GM18870 (cell line): Measurements from ENCODE around the gene DGCR2.

Experiments
- ATAC-seq: cut with Tn5 transposase; IDR thresholded peaks from one replicate; pipeline ENCODE4 v1.9.1; 2021; ENCODE audit warnings: moderate library complexity; ENCODE audit not compliant: unreplicated experiment

DGCR2 gene

DNA sequence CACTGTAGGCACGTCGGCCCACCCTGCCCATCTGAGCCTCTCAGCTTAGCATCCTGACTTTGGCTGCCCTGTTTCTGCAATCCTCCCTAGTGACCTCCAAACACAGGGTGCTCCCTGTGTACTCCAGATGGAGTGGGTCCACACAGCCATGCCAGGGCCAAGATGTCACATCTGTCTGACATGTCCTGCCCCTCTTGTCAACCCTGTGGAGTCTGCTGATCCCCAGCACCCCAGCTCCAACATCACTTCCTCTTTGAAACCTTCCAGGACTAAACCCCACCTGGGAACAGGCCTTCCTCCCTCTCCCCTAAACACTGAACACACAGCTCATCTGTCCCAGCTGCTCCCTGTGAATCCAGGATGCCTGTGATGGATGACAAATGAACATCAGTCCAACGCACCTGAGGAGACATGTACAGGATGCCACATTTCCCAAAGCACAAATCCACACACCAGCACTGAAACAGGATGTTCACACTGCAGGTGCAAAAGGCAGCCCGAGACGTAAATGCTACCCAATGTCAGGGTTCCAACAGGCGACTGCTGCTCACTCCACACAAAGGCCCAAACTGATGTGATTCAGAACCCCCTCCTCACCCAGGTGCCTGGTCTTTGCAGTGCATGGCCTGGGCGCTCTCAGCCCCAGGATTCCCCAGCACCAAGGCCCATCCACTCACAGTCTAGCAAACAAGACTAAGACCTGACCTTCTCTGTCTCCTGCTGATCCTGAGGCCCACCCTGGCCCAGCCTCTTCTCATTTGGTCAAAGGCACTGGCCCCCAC is 6.9 kb upstream of the DGCR2 start:
- no peak for ATAC-seq

DNA sequence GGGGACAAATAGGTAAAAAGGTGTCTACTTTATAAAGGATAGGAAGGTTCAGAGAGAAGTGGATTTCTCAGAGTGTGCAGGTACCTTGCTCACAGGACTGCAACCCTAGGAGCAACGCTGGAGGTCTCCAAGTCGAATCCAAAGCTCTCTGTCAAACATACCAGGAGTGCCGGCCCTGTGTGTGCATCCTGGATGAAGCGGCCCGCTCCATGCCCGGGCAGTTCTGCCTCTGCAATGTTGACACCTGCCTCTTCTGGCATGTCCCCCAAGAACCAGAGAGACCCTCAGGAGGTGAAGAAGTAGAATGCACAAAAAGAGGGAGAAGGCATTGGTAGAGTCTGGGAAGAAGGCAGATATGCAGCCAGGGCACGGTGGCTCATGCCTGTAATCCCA is 5.8 kb upstream of the DGCR2 start:
- ATAC-seq: no peak

DNA sequence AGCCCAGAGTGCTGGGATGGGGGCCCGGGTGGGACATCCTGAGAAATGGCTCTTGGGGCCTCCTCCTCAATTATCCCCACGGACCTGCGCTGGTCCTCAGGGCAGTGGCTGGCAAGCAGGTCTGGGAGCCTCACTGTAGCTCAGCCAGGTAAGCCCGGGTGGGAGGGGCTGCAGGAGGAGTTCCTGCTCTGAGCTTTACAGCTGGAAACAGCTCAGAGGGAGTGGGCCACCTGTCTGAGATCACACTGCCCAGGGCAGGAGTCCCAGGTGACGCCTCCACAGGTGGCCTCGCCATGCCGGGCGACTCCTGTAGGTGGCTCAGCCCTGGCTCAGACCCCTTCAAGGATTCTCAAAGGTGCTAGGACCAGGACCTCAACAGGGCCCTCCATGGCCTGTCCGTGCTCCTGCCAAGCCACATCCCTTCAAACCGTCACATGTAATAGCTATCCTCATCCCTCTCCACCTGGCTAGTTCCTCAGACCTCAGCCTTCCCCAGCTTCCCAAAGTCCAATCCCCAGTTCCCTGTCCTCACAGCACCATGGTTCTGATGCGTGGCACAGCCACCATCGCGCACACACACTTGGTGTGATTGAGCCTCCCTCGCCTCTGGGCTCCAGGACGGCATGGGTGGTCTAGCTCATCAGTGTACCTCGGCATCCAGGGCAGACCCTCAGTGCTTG is 5.3 kb upstream of the DGCR2 start:
- no peak for ATAC-seq

DNA sequence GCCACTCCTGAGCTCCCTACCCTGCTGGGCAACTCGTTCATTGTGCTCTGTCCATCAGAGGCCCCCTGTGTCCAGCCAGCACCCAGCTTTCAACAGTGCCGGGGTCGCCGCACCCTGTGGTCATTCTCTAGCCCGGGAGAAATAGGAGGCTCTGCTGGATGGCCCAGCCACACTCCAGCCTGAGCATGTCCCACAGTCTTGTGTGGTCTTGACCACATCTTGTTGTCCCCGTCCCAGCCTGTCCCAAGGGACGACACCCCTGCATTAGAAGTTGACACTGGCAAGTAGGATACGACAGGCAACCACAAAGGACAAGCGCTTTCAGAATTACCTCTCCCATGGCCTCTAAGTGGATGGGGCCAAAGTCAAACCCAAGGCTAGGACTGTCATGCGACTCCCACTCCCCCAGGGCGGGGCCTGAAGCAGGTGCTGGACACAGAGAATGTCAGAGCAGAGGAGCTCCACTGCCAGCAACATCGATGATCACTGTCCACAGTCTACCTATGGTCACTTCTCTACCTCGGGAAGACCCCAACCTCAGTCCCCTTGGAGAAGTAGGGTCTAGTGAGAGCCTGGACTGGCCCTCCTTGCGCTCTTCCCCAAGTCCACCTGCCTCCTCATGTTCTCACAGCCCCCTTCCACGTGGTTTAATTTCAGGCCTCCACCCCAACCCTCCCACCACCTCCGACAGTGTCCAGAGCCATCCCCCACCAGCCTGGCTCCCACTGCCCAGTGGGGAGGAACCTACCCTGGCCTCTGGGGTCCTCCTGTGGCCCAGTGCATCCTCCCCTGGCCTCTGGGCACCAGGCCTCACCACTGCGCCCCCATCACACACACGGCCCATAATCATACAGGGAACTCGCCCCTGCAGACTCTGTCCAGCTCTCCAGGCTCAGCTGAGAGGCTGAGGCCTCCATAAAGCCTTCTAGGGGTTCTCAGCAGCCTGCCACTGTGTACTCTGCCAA is 4.4 kb upstream of the DGCR2 start:
- ATAC-seq: no peak

DNA sequence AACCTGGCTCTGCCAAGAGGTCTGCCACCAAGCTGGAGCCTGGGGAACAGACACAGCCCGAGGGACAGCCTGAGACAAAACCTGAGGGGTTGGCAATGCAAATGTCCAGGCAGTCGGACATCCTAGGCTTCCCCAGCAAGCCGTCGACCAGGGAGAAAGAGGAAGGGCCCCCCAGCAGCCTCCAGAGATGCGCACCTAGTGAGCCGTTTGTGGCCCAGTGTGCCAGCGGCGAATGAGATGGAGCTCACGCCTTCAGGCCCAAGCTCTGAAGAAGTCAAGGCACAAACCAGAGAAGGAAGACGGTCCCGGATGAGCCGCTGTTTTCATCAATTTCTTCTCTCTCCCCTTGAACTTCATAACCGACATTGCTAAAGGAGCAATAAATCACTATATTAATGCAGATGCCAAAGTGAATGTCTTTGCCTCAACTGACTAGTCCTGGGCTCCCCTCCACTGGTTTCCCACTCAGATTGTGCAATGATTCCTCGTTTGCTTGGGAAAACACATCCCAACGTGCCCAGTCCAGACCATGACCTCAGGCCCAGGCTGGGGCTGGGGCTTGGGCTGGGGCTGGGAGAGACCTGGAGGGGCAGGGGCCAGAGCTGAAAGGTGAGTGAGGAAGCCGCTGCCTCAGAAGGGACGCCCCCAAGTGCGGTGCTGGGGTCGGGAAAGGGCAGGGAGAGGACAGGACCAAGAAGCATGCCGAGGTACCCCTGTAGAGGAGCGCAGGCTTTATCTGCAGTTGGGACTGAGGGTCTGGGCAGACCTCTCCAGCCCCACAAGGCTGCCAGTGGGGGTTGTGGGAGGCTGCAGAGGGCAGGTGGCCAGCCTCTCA is 3.5 kb upstream of the DGCR2 start:
- ATAC-seq: no peak

DNA sequence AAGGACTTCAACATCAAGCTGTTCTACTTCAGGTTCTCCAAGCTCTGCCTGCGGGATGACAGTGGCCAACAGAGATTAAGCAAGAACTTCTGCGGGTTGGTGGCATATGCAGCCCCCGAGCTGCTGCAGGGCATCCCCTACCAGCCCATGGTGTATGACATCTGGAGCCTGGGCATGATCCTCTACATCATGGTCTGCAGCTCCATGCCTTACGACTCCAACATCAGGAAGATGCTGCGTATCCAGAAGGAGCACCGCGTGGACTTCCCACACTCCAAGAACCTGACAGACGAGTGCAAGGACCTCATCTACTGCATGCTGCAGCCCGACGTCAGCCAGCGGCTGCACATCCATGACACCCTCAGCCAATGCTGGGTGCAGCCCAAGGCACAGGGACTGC is 2.8 kb upstream of the DGCR2 start:
- ATAC-seq: no peak

DNA sequence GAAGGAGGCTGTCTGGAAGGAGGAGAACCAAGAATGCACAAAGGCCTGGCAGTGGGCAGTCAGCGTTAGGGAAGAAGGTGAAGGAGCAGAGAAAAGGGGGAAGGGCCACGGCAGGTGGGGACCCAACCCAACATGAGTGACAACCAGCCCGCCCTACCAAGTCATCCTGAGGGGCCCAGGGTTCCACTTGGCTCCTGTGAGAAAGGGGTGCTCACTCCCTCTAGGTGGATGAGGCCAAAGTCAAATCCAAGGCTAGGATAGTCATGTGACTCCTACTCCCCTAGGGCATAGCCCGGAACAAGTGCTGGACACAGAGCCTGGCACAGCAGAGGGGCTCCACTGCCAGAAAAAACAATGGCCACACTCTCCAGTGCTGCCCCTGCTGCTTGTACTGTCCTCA is 2.2 kb upstream of the DGCR2 start:
- ATAC-seq: no peak

DNA sequence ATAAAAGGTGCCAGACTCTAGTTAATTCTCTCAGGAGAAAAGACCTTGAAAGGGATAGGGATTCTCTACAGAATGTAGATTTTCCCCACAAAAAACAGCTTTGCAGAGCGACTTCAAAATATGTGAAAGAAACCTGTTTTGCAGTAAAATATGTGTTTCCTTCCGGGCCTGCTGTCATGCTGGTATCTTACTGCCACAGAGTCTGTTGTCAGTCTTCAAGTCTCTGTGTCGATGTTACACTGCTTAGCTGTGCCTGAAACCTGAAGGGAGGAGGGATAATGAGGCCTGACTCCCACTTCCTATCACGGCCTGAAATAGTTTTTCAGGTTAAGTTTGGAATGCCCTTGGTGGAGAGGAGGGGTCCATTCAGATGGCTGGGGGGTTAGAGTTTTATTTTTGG is 1.7 kb upstream of the DGCR2 start:
- no peak for ATAC-seq

DNA sequence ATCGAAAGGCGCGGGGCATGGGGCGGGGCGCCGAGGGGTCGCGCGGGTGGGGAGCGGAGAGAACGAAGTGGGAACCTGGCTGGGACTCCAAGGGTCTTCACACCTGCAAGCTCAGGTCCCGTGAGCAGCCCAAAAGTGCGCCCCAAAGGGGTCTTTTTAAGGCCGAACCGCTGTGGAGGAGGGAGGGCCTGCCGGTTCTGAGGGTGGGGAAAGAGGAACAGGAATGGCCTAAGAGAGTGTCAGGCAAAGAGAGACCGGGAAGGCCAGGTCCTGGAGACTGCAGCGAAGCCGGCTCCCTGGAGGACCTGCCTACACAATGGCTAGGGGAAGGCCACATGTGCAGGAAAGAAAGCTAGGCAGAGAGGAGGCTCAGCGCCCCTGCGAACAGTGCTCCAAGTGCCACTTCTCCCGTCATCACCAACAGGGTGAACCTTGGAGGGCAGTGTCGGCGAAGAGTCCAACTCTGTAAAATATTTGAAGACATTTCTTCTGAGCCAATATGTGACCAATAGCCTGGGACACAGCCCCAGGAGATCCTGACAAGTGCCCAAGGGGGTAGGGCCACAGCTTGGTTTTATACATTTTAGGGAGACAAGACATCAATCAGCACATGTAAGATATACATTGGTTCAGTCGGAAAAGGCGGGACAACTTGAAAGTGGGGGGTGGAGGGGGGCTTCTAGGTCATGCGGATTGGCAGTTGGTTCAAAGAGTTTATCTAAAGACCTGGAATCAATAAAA is 710 bp upstream of the DGCR2 start:
- no peak for ATAC-seq

DNA sequence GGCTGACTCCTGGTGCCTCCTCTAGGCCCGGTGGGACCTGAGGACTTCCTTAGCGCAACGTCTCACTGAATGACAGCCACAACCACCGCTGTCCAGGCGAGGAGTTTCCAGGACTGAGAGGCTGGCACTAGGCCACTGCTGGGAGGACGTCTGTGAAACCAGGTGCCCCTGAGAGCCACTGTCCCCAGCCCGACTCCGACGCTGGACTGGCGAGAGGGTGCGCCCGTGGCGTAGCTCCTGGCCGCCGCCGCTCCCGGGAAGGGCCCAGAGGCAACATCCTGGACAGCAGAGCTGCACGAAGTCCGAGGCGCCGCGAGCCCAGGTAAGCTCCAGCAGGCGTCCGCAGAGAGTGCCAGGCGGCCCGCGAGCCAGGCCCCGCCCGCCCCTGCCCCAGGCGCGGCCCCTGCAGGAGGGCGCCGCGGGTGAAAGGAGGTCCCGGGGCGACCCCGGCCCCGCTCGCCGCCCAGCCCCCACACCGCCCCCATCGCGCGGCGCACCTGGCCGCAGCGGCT is 525 bp downstream of the DGCR2 start:
- no peak for ATAC-seq

DNA sequence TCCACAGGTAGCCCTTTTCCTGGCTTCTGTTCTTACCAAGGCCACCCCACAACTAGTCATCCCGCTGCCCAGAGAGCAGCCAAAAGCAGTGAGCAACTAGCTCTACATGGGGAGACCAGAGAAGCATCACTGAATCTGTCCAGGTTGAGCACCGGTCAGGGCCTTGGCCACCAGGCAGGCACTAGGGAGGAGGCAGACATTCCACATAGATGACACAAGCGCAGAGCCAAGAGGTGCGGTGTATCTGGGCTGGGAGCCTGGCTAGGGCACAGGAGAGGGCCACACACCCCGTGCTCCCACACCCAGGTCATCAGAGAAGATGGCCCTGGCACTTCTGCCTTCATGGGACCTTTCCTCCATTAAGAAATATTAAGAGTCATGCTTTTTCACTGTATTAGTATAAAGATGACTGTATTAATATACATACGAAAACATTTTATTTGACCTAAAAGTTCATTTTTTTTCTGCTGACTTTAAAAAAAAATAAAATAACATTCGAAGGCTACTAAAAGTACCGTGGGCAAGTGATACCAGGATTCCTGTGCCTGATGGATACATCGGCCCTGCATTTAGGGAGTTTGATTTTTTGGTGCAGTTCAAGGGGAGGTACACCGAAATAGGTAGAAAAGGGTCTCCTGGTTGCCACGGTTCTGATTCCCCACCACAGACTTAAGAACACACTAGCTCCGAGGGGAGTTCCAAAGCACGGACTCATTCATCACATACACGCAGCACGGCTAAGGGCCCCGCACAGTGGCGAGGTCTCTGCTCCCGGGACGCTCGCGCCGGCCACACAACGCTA is 1.2 kb downstream of the DGCR2 start:
- no peak for ATAC-seq

DNA sequence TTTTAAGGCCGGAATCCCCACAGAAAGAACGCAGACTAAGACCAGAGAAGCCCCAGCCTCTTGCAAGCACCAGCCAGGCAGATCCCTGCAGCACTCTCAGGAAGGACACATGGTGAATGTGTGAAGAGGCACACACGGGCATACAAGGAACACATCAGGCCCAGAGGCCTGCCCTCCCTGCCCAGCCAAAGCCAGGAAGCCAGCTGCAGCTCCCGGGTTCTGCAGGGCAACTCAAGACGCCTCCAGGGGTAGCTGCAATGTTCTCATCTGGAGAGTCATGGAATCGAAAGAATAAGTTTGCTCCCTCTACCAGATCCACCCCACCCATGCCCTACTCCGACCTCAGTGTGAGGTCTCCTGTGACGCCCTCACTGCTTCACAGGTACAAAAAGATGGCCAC is 2.3 kb downstream of the DGCR2 start:
- ATAC-seq: no peak

DNA sequence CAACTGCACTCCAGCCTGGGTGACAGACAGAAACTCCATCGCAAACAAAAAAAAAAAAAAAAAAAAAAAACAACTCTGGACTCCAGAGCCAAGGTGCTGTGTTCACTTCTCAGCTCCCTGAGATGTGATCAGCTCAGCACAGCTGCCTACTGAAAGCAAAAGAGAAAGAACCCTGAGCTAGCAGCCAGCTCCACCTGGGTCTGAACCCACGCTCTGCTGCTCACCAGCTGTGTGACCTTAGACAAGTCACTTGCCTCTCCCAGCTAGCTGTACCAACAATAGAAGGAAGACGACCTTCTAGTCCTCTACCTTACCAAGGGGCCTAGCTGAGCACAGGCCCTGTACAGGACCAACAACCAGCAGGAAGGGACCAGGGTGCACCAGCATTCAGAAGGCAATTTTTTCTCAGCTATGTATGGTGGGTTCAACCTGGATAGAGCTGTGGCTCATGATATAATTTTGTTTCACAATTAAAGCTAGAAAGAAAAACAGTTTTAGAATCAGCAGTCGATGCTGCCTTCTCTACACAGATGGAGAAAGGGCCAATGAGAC is 3.8 kb downstream of the DGCR2 start:
- ATAC-seq: peak; percentile 36

DNA sequence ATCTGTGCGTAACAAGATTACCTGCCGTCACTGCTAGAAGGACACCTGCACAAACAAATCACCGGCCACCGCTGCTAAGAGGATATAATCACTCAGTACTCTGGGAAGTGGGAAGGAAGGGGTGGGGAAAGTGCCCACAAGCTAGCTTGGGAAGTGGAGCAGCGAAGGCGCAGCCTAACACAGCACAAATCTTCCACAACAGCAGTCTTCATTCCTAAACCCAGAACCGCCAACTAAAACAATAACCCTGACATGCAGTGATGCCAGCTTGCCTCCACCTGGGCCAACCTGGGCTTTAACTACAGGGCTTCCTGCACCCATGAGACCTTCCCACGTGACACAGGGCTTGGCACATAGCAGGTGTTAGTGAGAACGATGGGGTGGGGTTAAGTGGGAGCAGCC is 5.1 kb downstream of the DGCR2 start:
- ATAC-seq: no peak

DNA sequence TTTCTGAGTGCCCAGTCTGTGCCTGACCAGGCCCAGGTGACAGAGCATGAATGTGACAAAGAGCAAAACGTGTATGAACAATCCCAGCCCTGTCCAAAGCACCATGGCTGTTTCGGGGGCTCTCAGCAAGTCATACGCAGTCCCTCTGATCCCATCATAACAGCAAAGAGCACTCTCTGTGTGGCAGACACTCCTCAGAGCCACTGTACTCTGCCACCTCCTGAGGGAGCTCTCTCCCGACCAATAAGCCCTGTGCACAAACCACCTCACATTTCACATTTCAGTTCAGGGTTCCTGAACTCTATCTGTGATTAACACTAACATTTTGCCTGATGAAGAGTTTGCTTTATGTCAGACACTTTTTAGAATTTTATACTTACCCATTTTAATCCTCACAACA is 6.6 kb downstream of the DGCR2 start:
- no peak for ATAC-seq

DNA sequence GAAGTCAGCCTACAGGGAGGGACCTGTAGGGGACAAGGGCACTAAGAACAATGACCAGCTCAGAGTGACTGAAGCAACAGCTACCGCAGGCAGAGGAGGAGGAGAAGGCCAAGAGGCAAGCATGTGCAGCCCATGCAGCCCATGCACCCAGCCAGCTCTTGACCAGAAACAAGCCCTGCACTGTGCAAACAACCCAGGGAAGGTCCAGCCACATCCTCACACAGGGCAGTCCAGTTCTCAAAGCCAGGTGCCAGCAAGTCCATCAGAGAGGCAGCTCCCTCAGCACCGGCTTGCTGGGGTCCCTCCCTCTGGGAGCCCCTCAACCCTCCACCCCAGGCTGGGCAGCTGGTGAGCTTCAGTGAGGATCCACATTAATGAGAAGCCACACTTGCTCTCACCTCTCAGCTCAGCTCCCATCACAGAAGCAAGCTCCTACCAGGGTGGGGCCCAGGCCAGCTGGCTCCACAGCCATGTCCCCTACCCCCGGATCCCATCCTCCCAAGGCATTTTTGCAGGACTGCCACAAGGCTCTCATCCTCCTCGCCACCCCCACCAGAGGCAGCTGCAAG is 7.1 kb downstream of the DGCR2 start:
- ATAC-seq: no peak

DNA sequence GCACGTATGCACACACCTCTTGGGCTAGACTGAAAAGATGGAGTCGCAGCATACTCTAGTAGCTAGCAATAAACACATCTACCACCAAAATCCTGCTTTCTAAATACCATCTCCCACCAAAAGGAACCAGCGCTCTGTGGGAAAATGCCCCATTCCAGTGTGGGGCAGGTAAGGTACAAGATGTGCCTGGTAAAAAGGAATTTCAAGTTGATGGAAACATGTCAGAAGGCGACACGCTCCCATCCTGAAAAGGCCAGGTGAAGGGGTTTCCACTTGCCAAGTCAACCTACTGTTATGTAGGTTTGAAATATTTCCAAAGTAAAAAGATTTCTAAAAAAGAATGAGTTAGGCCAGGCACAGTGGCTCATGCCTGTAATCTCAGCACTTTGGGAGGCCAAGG is 8.8 kb downstream of the DGCR2 start:
- no peak for ATAC-seq

DNA sequence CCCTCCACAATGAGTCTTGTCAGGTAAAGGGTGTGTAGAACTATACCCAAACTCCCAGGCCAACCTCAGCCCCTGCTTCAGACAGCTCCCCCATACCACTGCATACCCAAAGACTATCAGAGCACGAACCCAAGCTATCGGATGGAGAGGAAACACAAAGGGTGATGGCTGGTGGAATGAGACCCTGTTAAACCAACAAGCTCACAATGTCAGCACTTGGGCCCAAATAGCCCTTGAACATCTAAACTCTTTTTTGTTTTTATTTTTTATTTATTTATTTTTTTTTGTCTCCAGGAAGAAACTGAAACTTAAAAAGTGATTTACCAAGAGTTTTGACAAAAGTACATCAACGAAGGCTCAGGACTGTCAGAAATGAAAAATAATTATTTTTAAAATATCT is 10.6 kb downstream of the DGCR2 start:
- ATAC-seq: no peak
